Lower leg skin (tissue), 4 donors: Measurements from ENCODE around the gene SELENOO. TPM values are rescaled to one million over a fixed set of nuclear protein-coding genes. Genes with fewer than 3 reads are reported as not detected.

Experiments used
- DNase-seq, 2 donors: peaks; one replicate each; pipeline ENCODE4 v3.0.0-alpha.2; 2019; ENCODE audit warnings: low spot score in 2 of 2
- H3K4me3 ChIP-seq: fragments of 200-600 bp; sonication (generic); 2 replicates; pipeline ENCODE4 v1.5.1; 2017; ENCODE audit warnings: mild to moderate bottlenecking, low read depth; ENCODE audit not compliant: poor library complexity, severe bottlenecking
- CTCF ChIP-seq, 3 donors: fragments of 450-650 bp; IDR thresholded peaks; one replicate each; pipeline ENCODE4 v1.5.1; 2016; ENCODE audit warnings: antibody characterized with exemption in 3 of 3, mild to moderate bottlenecking in 3 of 3, moderate library complexity in 2 of 3
- POLR2A ChIP-seq, 2 donors: fragments of 450-650 bp; IDR thresholded peaks; one replicate each; pipeline ENCODE4 v1.6.1; 2016 to 2017; ENCODE audit warnings: antibody characterized with exemption in 2 of 2, mild to moderate bottlenecking in 1 of 2, moderate library complexity in 1 of 2
- WGBS, 2 donors: methylation state at CpG; one replicate each; pipeline ENCODE4 v1.1.5; 2018; 5-methylcytosine and 5-hydroxymethylcytosine counted together
- intact Hi-C: fragments of 100-400 bp; cut with DNase I; formaldehyde crosslinking; loops from one replicate; pipeline ENCODE4 v1.15.0; 2023; ENCODE audit warnings: low total_unique reads
- total RNA-seq, 4 donors: library from RNA; depleted of rRNA; stranded (reverse); fragments of >200 nt; gene quantifications; one replicate each; pipeline ENCODE4 v1.1.0, GENCODE V29; 2016

Gene SELENOO
- total RNA-seq, 4 donors from 2014 or later: 33.3 to 52.3 (median 43.1) TPM

- 86% methylated on average over 29 to 30 of the region's 32 CpGs for WGBS, 2 donors
- no peak for TF ChIP-seq POLR2A (IDR thresholded peaks at IDR 0.05)
- no peak for TF ChIP-seq CTCF (IDR thresholded peaks at IDR 0.05)
- no peak overlapping the region for H3K4me3 ChIP-seq
- intact Hi-C loops: loop anchor here (5.0 kb wide), 1 partner anchor 93 kb away; the partner anchor contains the start of gene PPP6R2
- DNase-seq: no peak
These were observed 48.8 kb downstream of the SELENOO start for GRCh38 chr22:50249341-50250248.

- intact Hi-C loops: loop anchor here (5.0 kb wide), 1 partner anchor 92 kb away; the partner anchor contains the start of gene PPP6R2
- H3K4me3 ChIP-seq: no peak overlapping the region
- TF ChIP-seq POLR2A (IDR thresholded peaks at IDR 0.05): no peak
- TF ChIP-seq CTCF (IDR thresholded peaks at IDR 0.05): no peak
- WGBS, 2 donors: 74 to 81% methylated on average over 11 of the region's 11 CpGs
- DNase-seq: no peak
These were observed 49.4 kb downstream of the SELENOO start for GRCh38 chr22:50250249-50250554.

DNA sequence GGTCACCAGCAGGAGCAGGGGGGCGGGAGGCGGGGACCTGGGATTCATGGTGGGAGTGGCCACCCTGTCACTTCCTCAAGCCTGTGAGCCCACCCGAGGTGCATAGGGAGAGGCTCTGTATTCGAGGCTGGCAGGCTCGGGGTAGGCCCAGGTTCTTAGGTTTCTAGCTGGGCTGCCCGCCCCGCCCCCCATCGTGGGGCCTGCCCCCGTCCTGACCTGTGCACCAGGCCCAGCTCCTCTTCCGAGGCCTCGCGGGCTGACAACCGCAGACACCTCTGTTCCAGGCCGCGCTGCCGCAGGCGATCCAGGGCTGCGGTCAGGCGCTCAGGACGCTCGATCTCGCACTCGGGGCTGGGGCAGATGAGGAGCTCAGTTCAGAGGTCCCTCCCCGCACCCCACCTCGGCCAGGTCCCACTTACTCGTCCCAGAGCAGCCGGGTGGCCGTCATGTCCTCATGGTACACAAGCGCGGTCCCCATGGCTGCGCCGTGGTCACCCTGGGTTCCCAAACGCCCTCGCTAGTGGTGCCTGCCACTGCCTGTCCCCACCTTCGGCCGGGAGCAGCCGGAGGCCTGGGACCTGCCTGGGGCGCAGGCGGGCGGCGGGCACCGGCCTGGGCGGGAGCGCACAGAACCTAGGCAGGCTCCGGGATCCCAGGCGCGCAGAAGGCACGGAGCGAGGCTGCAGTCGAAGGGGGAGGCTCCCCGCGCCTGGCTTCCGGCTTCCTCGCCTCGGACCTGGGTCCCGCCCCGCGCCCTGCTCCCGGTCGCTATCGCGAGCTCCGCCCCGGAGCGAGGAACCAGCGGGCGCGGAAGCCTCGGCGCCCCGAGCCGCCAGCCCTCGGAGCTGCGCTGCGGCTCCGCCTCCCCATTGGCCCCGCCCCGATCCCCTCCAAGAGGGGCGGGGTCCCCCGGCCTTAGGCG, 50.0 kb downstream of the SELENOO start, which contains the start of gene HDAC10:
Gene HDAC10, minus strand, starts transcription at position 711 of the 922 bp plus-strand sequence. Its CDS starts 233 bp downstream, at position 478.
- peak within 1 kb of the TSS; percentile 47 for H3K4me3 ChIP-seq
- intact Hi-C loops: loop anchor here (5.0 kb wide), 1 partner anchor 91 kb away; the partner anchor contains the start of gene PPP6R2
- 5% methylated on average over 24 of the region's 81 CpGs; no CpG with 5 or more reads in 1 of the 2 donors for WGBS, 2 donors
- DNase-seq: peak; percentile 63 to 96
- TF ChIP-seq POLR2A (IDR thresholded peaks at IDR 0.05) (no peak), CTCF (IDR thresholded peaks at IDR 0.05) (no peak)

- TF ChIP-seq POLR2A (IDR thresholded peaks at IDR 0.05): no peak
- no peak for TF ChIP-seq CTCF (IDR thresholded peaks at IDR 0.05)
- intact Hi-C loops: loop anchor here (5.0 kb wide), 1 partner anchor 91 kb away; the partner anchor contains the start of gene PPP6R2
- 9 to 22% methylated on average over 11 to 28 of the region's 36 CpGs for whole genome bisulfite sequencing, 2 donors
- no peak for DNase-seq
- H3K4me3 ChIP-seq: no peak overlapping the region
These were observed 50.8 kb downstream of the SELENOO start for GRCh38 chr22:50251477-50252081.
